Uterus (tissue), 4 donors: ENCODE data around the gene AKAP8. TPM values are rescaled to one million over a fixed set of nuclear protein-coding genes. Genes with fewer than 3 reads are reported as not detected.
A peak's percentile ranks its signal among the peaks of the same experiment; 100 is the strongest.
"Not testable (repeated sequence)": the region's sequence is repeated elsewhere in the genome, so short reads cannot be mapped to it uniquely, and the experiment has no call there.

Experiments
- DNase-seq, 2 donors: peaks; one replicate each; pipeline ENCODE4 v3.0.0-alpha.2; 2019 to 2020
- H3K27ac ChIP-seq, 2 donors: fragments of 200-600 bp; sonication (generic); 1 replicate in 1 of 2; 2 replicates in 1 of 2; pipeline ENCODE4 v1.5.1; 2016 to 2018
- H3K27me3 ChIP-seq, 2 donors: fragments of 200-600 bp; sonication (generic); one replicate each; pipeline ENCODE4 v1.5.1; 2018 to 2019; ENCODE audit warnings: control low read depth in 1 of 2
- H3K36me3 ChIP-seq, 2 donors: fragments of 200-600 bp; sonication (generic); one replicate each; pipeline ENCODE4 v1.5.1; 2019; ENCODE audit warnings: control low read depth in 1 of 2
- H3K4me1 ChIP-seq, 2 donors: fragments of 200-600 bp; sonication (generic); one replicate each; pipeline ENCODE4 v1.5.1; 2018 to 2019; ENCODE audit warnings: control low read depth in 1 of 2
- H3K4me3 ChIP-seq, 2 donors: fragments of 200-600 bp; sonication (generic); 1 replicate in 1 of 2; 2 replicates in 1 of 2; pipeline ENCODE4 v1.5.1; 2018 to 2019; ENCODE audit warnings: mild to moderate bottlenecking in 1 of 2
- H3K9me3 ChIP-seq, 2 donors: fragments of 200-600 bp; sonication (generic); one replicate each; pipeline ENCODE4 v1.5.1; 2019; ENCODE audit warnings: control low read depth in 1 of 2
- CTCF ChIP-seq, 4 experiments: fragments of 200-600 bp in 2 of 4; fragments of 450-650 bp in 2 of 4; sonication (generic) in 2 of 4; IDR thresholded peaks; one replicate each; pipeline ENCODE4 v1.5.1; 2016 to 2019; ENCODE audit warnings: antibody characterized with exemption in 4 of 4, mild to moderate bottlenecking in 2 of 4, moderate library complexity in 1 of 4
- POLR2A ChIP-seq, 2 donors: fragments of 450-650 bp; IDR thresholded peaks; one replicate each; pipeline ENCODE4 v1.6.1; 2016; ENCODE audit warnings: antibody characterized with exemption in 2 of 2, mild to moderate bottlenecking in 1 of 2, moderate library complexity in 1 of 2
- intact Hi-C: fragments of 100-400 bp; cut with DNase I; formaldehyde crosslinking; loops from one replicate; pipeline ENCODE4 v1.15.1; 2023; ENCODE audit warnings: low total_unique reads
- total RNA-seq, 4 donors: library from RNA; depleted of rRNA in 3 of 4; stranded (reverse); fragments of >200 nt in 3 of 4; gene quantifications; one replicate each; pipeline versions ENCODE4 v1.1.0 to v1.2.4, GENCODE V29; 2014 to 2023
- donor health status: DM: yes; HTN: yes; CAD: no.

AKAP8 gene
- total RNA-seq, 4 donors from 2014 or later, result 17.1 to 55.6 (median 39.2) TPM

DNA sequence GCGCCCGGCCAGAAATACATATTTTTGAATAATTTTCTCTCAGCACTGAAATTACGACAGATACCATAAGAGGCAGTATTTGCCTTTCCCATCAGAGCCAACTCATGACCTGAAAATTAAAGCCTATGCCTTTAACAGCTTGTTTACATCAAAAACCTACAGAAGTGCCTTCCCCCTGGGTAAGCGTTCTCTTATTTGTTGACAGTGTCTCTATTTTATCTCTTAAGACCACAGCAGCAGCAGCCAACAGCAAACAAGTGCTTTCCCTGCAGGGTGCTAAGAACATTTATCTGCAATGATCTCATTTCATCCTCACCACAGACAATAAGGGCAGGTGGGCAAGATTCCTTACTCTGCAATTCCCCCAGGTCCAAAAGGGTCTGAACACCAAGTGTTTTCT is 33.2 kb upstream of the AKAP8 start:
- H3K36me3 ChIP-seq, result no peaks in the 10 kb centered on the region
- no peaks in the 10 kb centered on the region for H3K9me3 ChIP-seq
- peak overlapping the region in 1 of 2 donors; percentile 13 for H3K27ac ChIP-seq
- H3K4me3 ChIP-seq, result no peak overlapping the region
- no peaks in the 10 kb centered on the region for H3K27me3 ChIP-seq
- no peak for DNase-seq
- TF ChIP-seq POLR2A (IDR thresholded peaks at IDR 0.05), result no peak
- TF ChIP-seq CTCF (IDR thresholded peaks at IDR 0.05), result no peak
- intact Hi-C loops, result no loop called here
- H3K4me1 ChIP-seq, result peaks cover 0 to 7% of the 10 kb centered on the region in 2 donors

- H3K9me3 ChIP-seq, DNase-seq, H3K27ac ChIP-seq, H3K4me3 ChIP-seq, H3K36me3 ChIP-seq, H3K4me1 ChIP-seq, H3K27me3 ChIP-seq, intact Hi-C loops: not testable (repeated sequence)
Measured at GRCh38 chr19:15411351-15411750, 31.8 kb upstream of the AKAP8 start.

DNA sequence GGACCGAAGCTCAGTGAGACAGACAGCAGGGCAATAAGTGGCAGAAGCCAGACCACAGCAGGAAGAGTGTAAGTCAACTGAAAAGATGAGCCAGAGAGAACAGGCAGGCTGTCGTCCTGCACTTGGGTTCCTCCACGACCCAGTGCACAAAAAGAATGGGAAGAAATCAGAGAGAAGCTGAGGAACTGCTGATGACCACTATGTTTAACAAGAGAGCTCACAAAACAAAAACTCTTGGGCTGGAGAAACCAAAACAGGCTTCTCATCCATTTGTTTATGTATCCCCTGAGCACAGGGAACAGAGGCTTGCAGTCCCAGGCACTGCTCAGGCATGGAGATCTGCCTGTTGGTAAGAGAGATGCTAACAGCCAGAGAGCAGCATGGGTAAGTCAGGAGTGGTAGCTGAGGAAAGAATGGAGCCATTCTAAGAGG is 25.2 kb upstream of the AKAP8 start:
- TF ChIP-seq CTCF (IDR thresholded peaks at IDR 0.05) (no peak), POLR2A (IDR thresholded peaks at IDR 0.05) (no peak)
- Histone ChIP-seq H3K9me3 (no peaks in the 10 kb centered on the region), H3K27ac (peak overlapping the region; percentile 24 to 76), H3K36me3 (no peaks in the 10 kb centered on the region), H3K4me3 (no peak overlapping the region), H3K27me3 (no peaks in the 10 kb centered on the region), H3K4me1 (peaks cover 0 to 22% of the 10 kb centered on the region in 2 donors)
- no peak for DNase-seq
- intact Hi-C loops, result no loop called here

DNA sequence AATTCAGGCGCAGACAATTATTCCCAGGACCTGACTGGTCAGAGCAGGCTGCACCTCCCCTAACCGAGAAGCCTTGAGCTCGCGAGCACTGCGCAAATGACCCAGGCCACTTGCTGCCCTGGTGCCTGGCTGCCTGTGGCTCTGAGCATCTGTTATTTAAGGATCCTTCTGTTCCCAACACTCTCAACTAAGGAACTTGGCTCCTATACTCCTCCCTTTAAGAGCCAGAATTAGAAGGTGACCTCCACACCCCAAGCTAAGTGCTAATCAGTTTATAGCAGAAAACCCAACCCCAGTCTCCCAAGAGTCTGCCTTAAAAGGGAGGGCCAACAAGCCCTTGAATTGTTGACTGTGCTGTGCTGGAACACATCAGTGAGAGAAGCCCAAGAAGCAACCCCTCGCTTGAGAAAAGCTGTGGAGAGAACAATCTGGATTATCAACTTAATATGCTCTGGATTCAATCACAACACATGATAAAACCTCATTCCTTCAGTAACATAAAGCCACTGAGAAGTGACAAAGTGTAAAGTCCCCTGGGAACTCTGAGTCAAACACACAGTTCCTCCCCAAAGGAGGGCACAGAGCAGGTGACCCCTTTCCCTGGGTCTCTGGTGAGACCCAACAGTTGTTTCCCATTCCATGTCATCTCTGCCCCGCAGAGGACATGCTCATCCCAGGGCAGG is 24.7 kb upstream of the AKAP8 start:
- peaks cover 0 to 22% of the 10 kb centered on the region in 2 donors for H3K4me1 ChIP-seq
- H3K36me3 ChIP-seq, result no peaks in the 10 kb centered on the region

DNA sequence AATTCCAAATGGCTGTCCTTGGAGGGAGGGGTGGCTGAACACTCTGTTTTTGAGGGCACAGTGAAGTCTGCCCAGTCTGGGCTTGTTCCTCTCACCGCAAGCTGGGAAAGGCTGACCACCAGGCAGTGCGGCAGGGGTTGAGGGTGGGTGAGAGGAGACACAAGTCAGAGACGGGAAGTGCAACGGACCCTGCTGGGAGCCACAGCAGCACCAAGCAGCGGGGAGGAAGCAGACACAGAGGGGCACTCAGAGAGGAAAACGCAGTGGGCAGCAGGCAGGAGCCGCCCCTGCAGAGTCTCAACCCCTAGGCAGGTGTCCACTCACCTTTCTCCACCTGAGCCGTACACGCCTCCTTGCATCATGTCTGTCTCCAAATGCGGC is 23.6 kb upstream of the AKAP8 start:
- no peaks in the 10 kb centered on the region for H3K9me3 ChIP-seq
- no peak overlapping the region for H3K4me3 ChIP-seq
- peaks cover 0 to 22% of the 10 kb centered on the region in 2 donors for H3K4me1 ChIP-seq
- intact Hi-C loops, result no loop called here
- DNase-seq, result no peak
- H3K27ac ChIP-seq, result peak overlapping the region in 1 of 2 donors; percentile 76
- H3K27me3 ChIP-seq, result no peaks in the 10 kb centered on the region
- TF ChIP-seq CTCF (IDR thresholded peaks at IDR 0.05) (no peak), POLR2A (IDR thresholded peaks at IDR 0.05) (no peak)
- H3K36me3 ChIP-seq, result no peaks in the 10 kb centered on the region

More for the DNA sequence above, 24.7 kb upstream of the AKAP8 start:
- no peak overlapping the region for H3K4me3 ChIP-seq
- H3K27me3 ChIP-seq, result no peaks in the 10 kb centered on the region
- peak overlapping the region; percentile 24 to 76 for H3K27ac ChIP-seq
- no peak for DNase-seq
- intact Hi-C loops, result no loop called here
- no peaks in the 10 kb centered on the region for H3K9me3 ChIP-seq
- TF ChIP-seq CTCF (IDR thresholded peaks at IDR 0.05), result no peak
- no peak for TF ChIP-seq POLR2A (IDR thresholded peaks at IDR 0.05)
